ENCODE measurements around the gene CSNK1G3. TPM values are rescaled to one million over a fixed set of nuclear protein-coding genes. Genes with fewer than 3 reads are reported as not detected.

The CSNK1G3 gene
- total RNA-seq, 4 donors from 2014 or later, result 40.0 to 57.1 (median 42.5) TPM

GRCh38 chr5:123528065-123528464 lies 16.1 kb downstream of the CSNK1G3 start:
- DNase-seq (ENCODE audit: low spot score) (no peak), ATAC-seq (ENCODE audit: low FRiP score) (no peak)
- TF ChIP-seq CTCF (IDR thresholded peaks at IDR 0.05), result no peak

GRCh38 chr5:123528878-123529277 lies 16.9 kb downstream of the CSNK1G3 start:
- TF ChIP-seq CTCF (IDR thresholded peaks at IDR 0.05), result no peak
- ATAC-seq (ENCODE audit: low FRiP score) (no peak), DNase-seq (ENCODE audit: low spot score) (no peak)

GRCh38 chr5:123530728-123531127 lies 18.8 kb downstream of the CSNK1G3 start:
- ATAC-seq (ENCODE audit: low FRiP score), result no peak
- DNase-seq (ENCODE audit: low spot score), result no peak
- TF ChIP-seq CTCF (IDR thresholded peaks at IDR 0.05), result no peak

- DNase-seq (ENCODE audit: low spot score) (no peak), ATAC-seq (ENCODE audit: low FRiP score) (no peak)
- TF ChIP-seq CTCF (IDR thresholded peaks at IDR 0.05), result no peak
These were observed 23.7 kb downstream of the CSNK1G3 start for GRCh38 chr5:123535648-123536047.

- ATAC-seq (ENCODE audit: low FRiP score) (no peak), DNase-seq (ENCODE audit: low spot score) (no peak)
- no peak for TF ChIP-seq CTCF (IDR thresholded peaks at IDR 0.05)
These were observed 25.3 kb downstream of the CSNK1G3 start for GRCh38 chr5:123537256-123537655.

GRCh38 chr5:123537845-123538244 lies 25.9 kb downstream of the CSNK1G3 start:
- ATAC-seq (ENCODE audit: low FRiP score) (no peak), DNase-seq (ENCODE audit: low spot score) (no peak)
- TF ChIP-seq CTCF (IDR thresholded peaks at IDR 0.05), result no peak

GRCh38 chr5:123538670-123539459 lies 26.9 kb downstream of the CSNK1G3 start:
- TF ChIP-seq CTCF (IDR thresholded peaks at IDR 0.05), result no peak
- DNase-seq (ENCODE audit: low spot score) (no peak), ATAC-seq (ENCODE audit: low FRiP score) (no peak)

Measured in omental fat pad (tissue), 4 donors.